B cell (primary cell): ENCODE measurements around the gene CLCF1. TPM values are rescaled to one million over a fixed set of nuclear protein-coding genes. Genes with fewer than 3 reads are reported as not detected.
A peak's percentile ranks its signal among the peaks of the same experiment; 100 is the strongest.

Source experiments
- ATAC-seq: fragments of 200-7000 bp; cut with Tn5 transposase; one replicate; pipeline ENCODE4 v1.10.0; 2021; ENCODE audit warnings: low read depth, mild to moderate bottlenecking, moderate number of reproducible peaks, moderate library complexity
- CTCF ChIA-PET: fragments of 350-600 bp; sonication (Branson Sonifier 250); formaldehyde crosslinking; loops from one replicate; lab custom pipeline; 2021; ENCODE audit warnings: antibody characterized with exemption, inconsistent platforms; lab: Charles Lee
- POLR2A ChIA-PET: fragments of 350-600 bp; sonication (Branson Sonifier 250); formaldehyde crosslinking; loops from one replicate; lab custom pipeline; 2021; ENCODE audit warnings: antibody characterized with exemption; lab: Charles Lee
- DNase-seq: peaks from one replicate; pipeline ENCODE4 v3.0.0; 2013
- H2AFZ ChIP-seq: 2 replicates; pipeline ENCODE4 v1.6.1; 2012; ENCODE audit warnings: mild to moderate bottlenecking, low read depth, low read length; ENCODE audit not compliant: insufficient read depth, poor library complexity, severe bottlenecking
- H3K27ac ChIP-seq, 2 donors: 1 replicate in 1 of 2; 2 replicates in 1 of 2; pipeline ENCODE4 v1.5.1; 2012 to 2013; ENCODE audit warnings: low read length in 2 of 2, mild to moderate bottlenecking in 2 of 2, moderate library complexity in 1 of 2
- H3K27me3 ChIP-seq, 4 experiments: fragments of 200-600 bp in 1 of 4; sonication (generic) in 1 of 4; replicated peaks in 1 of 4; 1 replicate in 2 of 4; 2 replicates in 2 of 4; pipeline versions ENCODE4 v1.6.1 to v1.7.0; 2013 to 2016; ENCODE audit warnings: low read length in 3 of 4, mild to moderate bottlenecking in 2 of 4, mixed read lengths in 1 of 4, moderate library complexity in 1 of 4; ENCODE audit not compliant: insufficient read depth in 4 of 4, control insufficient read depth in 3 of 4; ENCODE audit errors: control extremely low read depth in 1 of 4
- H3K36me3 ChIP-seq, 2 experiments: replicated peaks in 1 of 2; 1 replicate in 1 of 2; 2 replicates in 1 of 2; pipeline versions ENCODE4 v1.6.1 to v1.7.1; 2013; ENCODE audit warnings: low read length in 1 of 2; ENCODE audit not compliant: insufficient read depth in 2 of 2, control insufficient read depth in 1 of 2; ENCODE audit errors: control extremely low read depth in 1 of 2, extremely low read depth in 1 of 2
- H3K4me1 ChIP-seq, 2 donors: fragments of 200-600 bp in 1 of 2; sonication (generic) in 1 of 2; 1 replicate in 1 of 2; 2 replicates in 1 of 2; pipeline versions ENCODE4 v1.5.1 to v1.6.1; 2013 to 2017; ENCODE audit warnings: low read length in 2 of 2; ENCODE audit not compliant: control insufficient read depth in 2 of 2, insufficient read depth in 2 of 2
- H3K4me2 ChIP-seq: replicated peaks from 2 replicates; pipeline ENCODE3; 2012; ENCODE audit warnings: mild to moderate bottlenecking, low read depth, low read length; ENCODE audit not compliant: poor library complexity, severe bottlenecking
- H3K4me3 ChIP-seq, 5 experiments: fragments of 200-600 bp in 1 of 5; sonication (generic) in 1 of 5; 1 replicate in 3 of 5; 2 replicates in 2 of 5; pipeline versions ENCODE4 v1.5.1 to v1.7.0; 2011 to 2016; ENCODE audit warnings: low read length in 4 of 5, mild to moderate bottlenecking in 4 of 5, low read depth in 2 of 5, control low read depth in 1 of 5, moderate library complexity in 1 of 5; ENCODE audit not compliant: insufficient read depth in 1 of 5; ENCODE audit errors: control extremely low read depth in 1 of 5, extremely low read depth in 1 of 5
- H3K79me2 ChIP-seq: fragments of 200-600 bp; sonication (generic); one replicate; pipeline ENCODE4 v1.6.0; 2016; ENCODE audit warnings: low read length; ENCODE audit not compliant: control insufficient read depth, insufficient read depth
- H3K9ac ChIP-seq: fragments of 200-600 bp; sonication (generic); 2 replicates; pipeline ENCODE4 v1.6.1; 2017; ENCODE audit warnings: mild to moderate bottlenecking, low read length, moderate library complexity
- H3K9me3 ChIP-seq, 3 donors: one replicate each; pipeline versions ENCODE4 v1.6.1 to v1.7.1; 2013; ENCODE audit warnings: low read length in 2 of 3; ENCODE audit not compliant: control insufficient read depth in 2 of 3, insufficient read depth in 1 of 3; ENCODE audit errors: control extremely low read depth in 1 of 3
- H4K20me1 ChIP-seq: 2 replicates; pipeline ENCODE4 v1.6.0; 2012; ENCODE audit warnings: mild to moderate bottlenecking, low read length; ENCODE audit not compliant: insufficient read depth, control insufficient read depth, poor library complexity, severe bottlenecking
- H3K27ac Mint-ChIP-seq: one replicate; pipeline ENCODE4 v1.8.0; 2021; ENCODE audit warnings: mixed read lengths
- H3K27me3 Mint-ChIP-seq: one replicate; pipeline ENCODE4 v1.8.0; 2021; ENCODE audit warnings: mixed read lengths
- H3K4me1 Mint-ChIP-seq: one replicate; pipeline ENCODE4 v1.8.0; 2021; ENCODE audit warnings: mixed read lengths
- H3K4me3 Mint-ChIP-seq: one replicate; pipeline ENCODE4 v1.8.0; 2021; ENCODE audit warnings: mixed read lengths
- H3K9me3 Mint-ChIP-seq: one replicate; pipeline ENCODE4 v1.8.0; 2022; ENCODE audit warnings: mixed read lengths; ENCODE audit not compliant: insufficient read depth
- CTCF ChIP-seq: fragments of 200-600 bp; IDR thresholded peaks from one replicate; pipeline ENCODE4 v1.8.0; 2022; ENCODE audit warnings: antibody characterized with exemption, mild to moderate bottlenecking
- EZH2 ChIP-seq: IDR thresholded peaks from 2 replicates; pipeline ENCODE4 v1.6.1; 2012; ENCODE audit warnings: borderline replicate concordance, low read depth, mild to moderate bottlenecking, moderate library complexity, low read length; ENCODE audit not compliant: insufficient read depth, poor library complexity, severe bottlenecking
- WGBS: methylation state at CpG from one replicate; pipeline ENCODE4 v1.1.5; 2013; ENCODE audit warnings: missing lambda C conversion rate; ENCODE audit not compliant: insufficient coverage; 5-methylcytosine and 5-hydroxymethylcytosine counted together
- intact Hi-C: fragments of 100-400 bp; cut with micrococcal nuclease; formaldehyde crosslinking; loops from one replicate; pipeline ENCODE4 v1.10.0; 2022
- polyA plus RNA-seq: library from polyadenylated mRNA; depleted of rRNA; stranded (reverse); fragments of >200 nt; gene quantifications from 2 replicates; pipeline ENCODE4 v1.2.3, GENCODE V29; 2012
- total RNA-seq, 2 donors: library from RNA; stranded (reverse); fragments of 120-200 nt in 1 of 2; gene quantifications; 1 replicate in 1 of 2; 2 replicates in 1 of 2; pipeline versions ENCODE4 v1.2.3 to v1.2.4, GENCODE V29; 2013 to 2022

Gene CLCF1
- total and polyA plus RNA-seq, 2 donors (not counting 1 experiment from before 2014, with no cell fraction given), result 29.1 to 44.6 TPM

GRCh38 chr11:67315325-67315909, 58.0 kb downstream of the CLCF1 start:
- Mint-ChIP-seq H3K27ac (peak overlapping the region; percentile 61), H3K4me3 (peak overlapping the region; percentile 53), H3K9me3 (no peaks in the 10 kb centered on the region), H3K27me3 (no peaks in the 10 kb centered on the region), H3K4me1 (peaks cover 23% of the 10 kb centered on the region)
- H3K79me2 ChIP-seq, result peaks cover 27% of the 10 kb centered on the region
- intact Hi-C loops, result no loop called here
- no peak overlapping the region for H3K4me3 ChIP-seq
- DNase-seq (no peak), ATAC-seq (no peak)
- no peaks in the 10 kb centered on the region for H4K20me1 ChIP-seq
- H2AFZ ChIP-seq, result no peak overlapping the region
- no peaks in the 10 kb centered on the region for H3K27me3 ChIP-seq
- no peak overlapping the region for H3K9ac ChIP-seq
- H3K36me3 ChIP-seq, result no peaks in the 10 kb centered on the region
- POLR2A ChIA-PET, result interaction anchor here (0.8 kb wide), 1 partner anchor 23 kb away, joined by 3 read pairs; no protein-coding TSS in a partner anchor
- H3K27ac ChIP-seq, result no peak overlapping the region
- WGBS, result 100% methylated on average over 2 of the region's 9 CpGs
- CTCF ChIA-PET, result interaction anchor here (0.6 to 10.5 kb wide), 8 partner anchors 26 to 235 kb away, joined by 3 to 229 read pairs (median 6); partner anchors contain the start of genes ANKRD13D and GRK2
- no peaks in the 10 kb centered on the region for H3K9me3 ChIP-seq
- H3K4me2 ChIP-seq, result no peak overlapping the region
- TF ChIP-seq EZH2, result no peak
- no peak for TF ChIP-seq CTCF
- H3K4me1 ChIP-seq, result peaks cover 23 to 35% of the 10 kb centered on the region in 2 donors

- H3K9ac ChIP-seq, result no peak overlapping the region
- H3K27me3 Mint-ChIP-seq, result no peaks in the 10 kb centered on the region
- H3K4me1 ChIP-seq, result peaks cover 23 to 35% of the 10 kb centered on the region in 2 donors
- no peak for ATAC-seq
- TF ChIP-seq CTCF (no peak), EZH2 (no peak)
- no peaks in the 10 kb centered on the region for H3K9me3 Mint-ChIP-seq
- H3K4me3 ChIP-seq, result no peak overlapping the region
- intact Hi-C loops, result no loop called here
- H3K9me3 ChIP-seq, result no peaks in the 10 kb centered on the region
- no peak for DNase-seq
- ChIA-PET CTCF (interaction anchor here (0.9 to 10.5 kb wide), 4 partner anchors 25 to 56 kb away, joined by 3 to 229 read pairs (median 6); partner anchors contain the start of genes ANKRD13D and GRK2), POLR2A (interaction anchor here (0.6 to 1.2 kb wide), 2 partner anchors 11 to 40 kb away, joined by 3 read pairs; no protein-coding TSS in a partner anchor)
- WGBS, result 86% methylated on average over 1 of the region's 2 CpGs
- H3K36me3 ChIP-seq, result no peaks in the 10 kb centered on the region
- H3K4me2 ChIP-seq, result no peak overlapping the region
- no peak overlapping the region for H2AFZ ChIP-seq
- peaks cover 23% of the 10 kb centered on the region for H3K4me1 Mint-ChIP-seq
- H3K27ac ChIP-seq, result no peak overlapping the region
- H3K27ac Mint-ChIP-seq, result peak overlapping the region; percentile 37
- H4K20me1 ChIP-seq, result no peaks in the 10 kb centered on the region
- H3K27me3 ChIP-seq, result no peaks in the 10 kb centered on the region
- H3K4me3 Mint-ChIP-seq, result peak overlapping the region; percentile 7
- H3K79me2 ChIP-seq, result peaks cover 16% of the 10 kb centered on the region
Observed at GRCh38 chr11:67314218-67314617, 59.2 kb downstream of the CLCF1 start.
